ENCODE results near the gene TMC7.
"Not testable (repeated sequence)": the region's sequence is repeated elsewhere in the genome, so short reads cannot be mapped to it uniquely, and the experiment has no call there.

GRCh38 chr16:18994181-18994580, 10.4 kb downstream of the TMC7 start:
- not testable (repeated sequence) for TF ChIP-seq CTCF, POLR2A (IDR thresholded peaks at IDR 0.05)
